ENCODE measurements around the gene NTM.

NTM gene

GRCh38 chr11:132226522-132226921 lies 856.1 kb downstream of the NTM start:
- TF ChIP-seq CTCF (IDR thresholded peaks at IDR 0.05; ENCODE audit: low read depth, low read length), result no peak
- DNase-seq (ENCODE audit: extremely low read depth, low read depth), result no peak

- TF ChIP-seq CTCF (IDR thresholded peaks at IDR 0.05; ENCODE audit: low read depth, low read length), result no peak
- DNase-seq (ENCODE audit: extremely low read depth, low read depth), result no peak
These were observed 858.4 kb downstream of the NTM start for GRCh38 chr11:132228746-132229325.

GRCh38 chr11:132231656-132232347 lies 861.4 kb downstream of the NTM start:
- DNase-seq (ENCODE audit: extremely low read depth, low read depth), result no peak
- no peak for TF ChIP-seq CTCF (IDR thresholded peaks at IDR 0.05; ENCODE audit: low read depth, low read length)

GRCh38 chr11:132234878-132235277 lies 864.5 kb downstream of the NTM start:
- DNase-seq (ENCODE audit: extremely low read depth, low read depth), result peak; percentile 22
- TF ChIP-seq CTCF (IDR thresholded peaks at IDR 0.05; ENCODE audit: low read depth, low read length), result no peak

GRCh38 chr11:132237781-132238180 lies 867.4 kb downstream of the NTM start:
- TF ChIP-seq CTCF (IDR thresholded peaks at IDR 0.05; ENCODE audit: low read depth, low read length), result no peak
- no peak for DNase-seq (ENCODE audit: extremely low read depth, low read depth)

- no peak for TF ChIP-seq CTCF (IDR thresholded peaks at IDR 0.05; ENCODE audit: low read depth, low read length)
- no peak for DNase-seq (ENCODE audit: extremely low read depth, low read depth)
These were observed 868.0 kb downstream of the NTM start for GRCh38 chr11:132238331-132238866.

GRCh38 chr11:132240374-132240773 lies 870.0 kb downstream of the NTM start:
- no peak for DNase-seq (ENCODE audit: extremely low read depth, low read depth)

More at GRCh38 chr11:132240374-132240773, 870.0 kb downstream of the NTM start:
- no peak for TF ChIP-seq CTCF (IDR thresholded peaks at IDR 0.05; ENCODE audit: low read depth, low read length)

All from AG09319 (cell line).